ENCODE results near the gene CTXN1.
"Not testable (repeated sequence)": the region's sequence is repeated elsewhere in the genome, so short reads cannot be mapped to it uniquely, and the experiment has no call there.

The CTXN1 gene

GRCh38 chr19:7933411-7933810, 7.5 kb upstream of the CTXN1 start:
- Mint-ChIP-seq H3K36me3 (peaks cover 1% of the 10 kb centered on the region), H3K9me3 (ENCODE audit: low read depth) (no peaks in the 10 kb centered on the region), H3K4me1 (ENCODE audit: low read depth) (peaks cover 7% of the 10 kb centered on the region), H3K27ac (no peak overlapping the region), H3K27me3 (no peaks in the 10 kb centered on the region), H3K4me3 (no peak overlapping the region)

DNA sequence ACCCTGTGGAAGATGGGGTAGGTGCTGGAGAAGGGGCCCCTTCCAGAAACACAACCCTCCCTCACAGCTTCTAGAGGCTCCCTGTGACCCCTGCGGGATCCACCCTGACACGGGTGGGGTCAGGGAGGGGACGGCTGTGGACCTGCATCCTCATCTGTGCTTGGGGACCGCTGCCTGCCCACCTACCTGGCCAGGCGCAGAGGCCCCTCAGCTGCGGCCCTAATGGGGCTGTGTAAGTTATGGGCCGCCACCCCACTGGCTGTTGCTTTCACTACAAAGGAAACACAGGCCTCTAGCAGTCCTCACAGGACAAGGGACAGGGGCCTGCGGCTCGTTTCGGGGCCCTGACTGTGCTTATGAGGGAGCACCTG, 7.0 kb upstream of the CTXN1 start:
- peaks cover 9% of the 10 kb centered on the region for H3K4me1 Mint-ChIP-seq (ENCODE audit: low read depth)
- H3K36me3 Mint-ChIP-seq: peaks cover 3% of the 10 kb centered on the region
- H3K27ac Mint-ChIP-seq: no peak overlapping the region
- H3K27me3 Mint-ChIP-seq: no peaks in the 10 kb centered on the region
- no peaks in the 10 kb centered on the region for H3K9me3 Mint-ChIP-seq (ENCODE audit: low read depth)
- H3K4me3 Mint-ChIP-seq: no peak overlapping the region

DNA sequence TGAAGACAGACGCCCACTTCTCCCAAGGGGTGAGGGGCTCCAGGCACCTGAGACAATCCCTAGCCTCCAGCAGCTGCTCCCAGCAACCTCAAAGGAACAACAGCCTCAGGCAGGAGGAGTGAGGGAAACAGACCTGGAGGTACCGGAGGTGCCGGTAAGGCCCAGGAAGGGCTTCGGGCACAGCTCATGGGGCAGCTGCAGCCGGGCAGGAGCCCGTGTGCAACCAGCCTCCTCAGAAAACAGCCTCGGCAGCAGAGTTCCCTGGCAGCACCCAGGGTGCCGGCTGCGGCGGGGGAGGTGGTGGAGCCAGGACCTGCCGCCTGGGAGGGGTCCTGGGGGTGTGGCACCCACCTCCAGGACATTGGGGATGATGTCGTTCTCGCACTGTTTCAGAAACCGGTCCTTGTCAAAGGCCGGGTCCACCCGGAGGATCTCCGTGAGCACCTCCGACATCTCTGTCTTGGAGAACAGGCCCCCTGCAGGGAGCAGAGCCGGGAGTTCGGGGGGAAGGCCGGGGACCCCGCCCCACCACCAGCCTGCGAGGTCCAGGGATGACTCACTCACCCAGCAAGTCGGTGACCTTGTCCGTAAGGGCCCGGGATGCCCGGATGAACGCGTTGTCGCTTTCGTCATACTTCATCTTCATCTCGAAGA, 6.5 kb upstream of the CTXN1 start:
- Mint-ChIP-seq H3K9me3 (ENCODE audit: low read depth) (no peaks in the 10 kb centered on the region), H3K4me1 (ENCODE audit: low read depth) (peaks cover 9% of the 10 kb centered on the region), H3K27ac (no peak overlapping the region), H3K27me3 (no peaks in the 10 kb centered on the region), H3K36me3 (peaks cover 3% of the 10 kb centered on the region), H3K4me3 (no peak overlapping the region)

- Mint-ChIP-seq H3K4me1 (ENCODE audit: low read depth) (peaks cover 11% of the 10 kb centered on the region), H3K9me3 (ENCODE audit: low read depth) (no peaks in the 10 kb centered on the region), H3K36me3 (peaks cover 3% of the 10 kb centered on the region), H3K27me3 (no peaks in the 10 kb centered on the region), H3K4me3 (no peak overlapping the region), H3K27ac (no peak overlapping the region)
Measured at GRCh38 chr19:7931221-7932061, 5.5 kb upstream of the CTXN1 start.

DNA sequence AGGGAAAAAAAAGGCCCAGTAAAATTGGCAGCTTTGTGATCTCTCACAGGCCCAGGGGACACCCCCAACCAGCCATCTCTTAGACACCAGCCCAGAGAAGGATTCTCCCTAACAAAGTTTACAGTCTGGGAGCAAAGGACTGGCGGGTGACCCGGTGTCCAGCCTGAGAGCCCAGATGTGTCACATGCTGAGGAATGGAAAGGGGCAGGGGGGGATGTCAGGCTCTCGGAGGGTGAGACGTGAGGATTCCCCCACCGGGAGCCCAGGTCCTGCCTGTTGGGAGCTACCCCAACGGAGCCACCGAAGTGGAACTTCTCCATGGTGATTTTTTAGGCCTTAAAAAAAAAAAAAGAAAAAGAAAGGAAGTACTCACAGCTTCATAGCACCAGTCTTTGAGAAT, 4.8 kb upstream of the CTXN1 start:
- Mint-ChIP-seq H3K27ac (no peak overlapping the region), H3K27me3 (no peaks in the 10 kb centered on the region), H3K4me1 (ENCODE audit: low read depth) (peaks cover 14% of the 10 kb centered on the region), H3K4me3 (no peak overlapping the region), H3K9me3 (ENCODE audit: low read depth) (no peaks in the 10 kb centered on the region), H3K36me3 (peaks cover 3% of the 10 kb centered on the region)

- H3K4me3 Mint-ChIP-seq; H3K27me3 Mint-ChIP-seq; H3K27ac Mint-ChIP-seq; H3K36me3 Mint-ChIP-seq; H3K9me3 Mint-ChIP-seq (ENCODE audit: low read depth): not testable (repeated sequence)
- H3K4me1 Mint-ChIP-seq (ENCODE audit: low read depth): peaks cover 15% of the 10 kb centered on the region
Measured at GRCh38 chr19:7930030-7930429, 4.1 kb upstream of the CTXN1 start.

DNA sequence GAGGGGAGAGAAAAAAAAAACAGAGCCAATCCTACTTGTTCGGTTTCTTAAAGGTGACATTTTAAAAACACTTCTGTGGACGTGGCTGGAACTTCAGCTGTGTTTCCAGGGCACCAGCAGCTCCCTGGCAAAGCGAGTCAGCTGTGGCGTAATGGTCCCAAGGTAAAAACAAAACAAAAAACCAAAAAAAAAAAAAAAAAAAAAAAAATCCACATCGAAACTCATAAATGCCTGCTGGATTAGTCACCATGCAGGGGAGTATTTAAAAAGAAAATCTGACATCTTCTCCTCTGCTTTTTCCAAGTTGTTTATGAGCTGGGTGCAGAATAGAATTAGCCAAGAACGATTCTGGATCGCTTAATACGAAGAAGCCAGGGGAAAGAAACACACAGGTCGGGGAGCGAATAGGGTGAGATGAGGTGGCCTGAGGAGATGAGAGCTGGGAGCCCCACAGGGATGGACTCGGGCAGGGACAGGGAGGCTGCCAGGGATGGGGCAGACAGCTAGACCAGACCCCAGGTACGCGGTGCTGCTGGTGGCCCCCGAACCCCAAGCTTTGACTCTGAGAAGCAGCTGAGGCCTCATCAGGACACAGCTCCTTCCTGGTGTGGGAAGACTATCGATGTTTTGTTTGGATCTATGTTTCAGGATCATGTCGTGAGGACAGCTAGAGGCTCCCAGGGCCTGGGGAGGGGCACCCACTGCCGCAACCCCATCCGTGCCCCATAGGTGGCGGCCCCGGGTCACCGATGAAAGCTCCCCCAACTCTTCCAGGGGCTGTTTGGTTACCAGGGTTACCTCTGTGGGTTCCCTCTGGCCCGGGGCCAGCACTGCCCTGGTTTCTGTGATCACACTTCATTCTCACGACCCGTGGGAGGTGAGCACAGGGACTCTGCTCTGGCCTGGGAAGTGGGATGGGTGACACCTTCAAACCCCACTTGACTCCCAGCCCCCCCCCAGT, 3.1 kb upstream of the CTXN1 start:
- Mint-ChIP-seq H3K27me3 (no peaks in the 10 kb centered on the region), H3K9me3 (ENCODE audit: low read depth) (no peaks in the 10 kb centered on the region), H3K4me3 (peak overlapping the region; percentile 27), H3K4me1 (ENCODE audit: low read depth) (peaks cover 16% of the 10 kb centered on the region), H3K27ac (no peak overlapping the region), H3K36me3 (peaks cover 3% of the 10 kb centered on the region)

DNA sequence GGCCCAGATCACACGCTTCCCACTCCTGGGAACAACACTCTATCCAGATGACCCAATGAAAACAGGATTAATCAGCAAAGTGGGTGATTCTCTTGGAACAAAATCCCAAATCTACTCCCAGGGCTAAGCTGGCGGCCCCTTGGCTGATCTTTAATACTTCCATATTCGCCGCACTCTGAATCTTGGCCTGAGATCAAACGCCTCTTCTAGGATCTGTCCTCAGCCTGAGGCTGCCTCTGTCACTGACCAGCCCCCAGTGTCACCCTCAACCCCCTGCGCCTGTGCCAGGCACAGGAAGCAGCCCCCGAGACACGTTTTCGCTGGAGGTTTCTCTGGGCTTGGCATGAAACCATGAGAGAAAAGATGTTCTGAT, 2.4 kb upstream of the CTXN1 start:
- H3K36me3 Mint-ChIP-seq: peaks cover 3% of the 10 kb centered on the region
- H3K4me3 Mint-ChIP-seq: peak overlapping the region; percentile 4
- H3K27ac Mint-ChIP-seq: no peak overlapping the region
- H3K4me1 Mint-ChIP-seq (ENCODE audit: low read depth): peaks cover 16% of the 10 kb centered on the region
- no peaks in the 10 kb centered on the region for H3K27me3 Mint-ChIP-seq
- no peaks in the 10 kb centered on the region for H3K9me3 Mint-ChIP-seq (ENCODE audit: low read depth)

GRCh38 chr19:7927605-7928333, 1.8 kb upstream of the CTXN1 start:
- Mint-ChIP-seq H3K36me3 (peaks cover 3% of the 10 kb centered on the region), H3K4me3 (no peak overlapping the region), H3K27ac (no peak overlapping the region), H3K9me3 (ENCODE audit: low read depth) (no peaks in the 10 kb centered on the region), H3K27me3 (no peaks in the 10 kb centered on the region), H3K4me1 (ENCODE audit: low read depth) (peaks cover 16% of the 10 kb centered on the region)

DNA sequence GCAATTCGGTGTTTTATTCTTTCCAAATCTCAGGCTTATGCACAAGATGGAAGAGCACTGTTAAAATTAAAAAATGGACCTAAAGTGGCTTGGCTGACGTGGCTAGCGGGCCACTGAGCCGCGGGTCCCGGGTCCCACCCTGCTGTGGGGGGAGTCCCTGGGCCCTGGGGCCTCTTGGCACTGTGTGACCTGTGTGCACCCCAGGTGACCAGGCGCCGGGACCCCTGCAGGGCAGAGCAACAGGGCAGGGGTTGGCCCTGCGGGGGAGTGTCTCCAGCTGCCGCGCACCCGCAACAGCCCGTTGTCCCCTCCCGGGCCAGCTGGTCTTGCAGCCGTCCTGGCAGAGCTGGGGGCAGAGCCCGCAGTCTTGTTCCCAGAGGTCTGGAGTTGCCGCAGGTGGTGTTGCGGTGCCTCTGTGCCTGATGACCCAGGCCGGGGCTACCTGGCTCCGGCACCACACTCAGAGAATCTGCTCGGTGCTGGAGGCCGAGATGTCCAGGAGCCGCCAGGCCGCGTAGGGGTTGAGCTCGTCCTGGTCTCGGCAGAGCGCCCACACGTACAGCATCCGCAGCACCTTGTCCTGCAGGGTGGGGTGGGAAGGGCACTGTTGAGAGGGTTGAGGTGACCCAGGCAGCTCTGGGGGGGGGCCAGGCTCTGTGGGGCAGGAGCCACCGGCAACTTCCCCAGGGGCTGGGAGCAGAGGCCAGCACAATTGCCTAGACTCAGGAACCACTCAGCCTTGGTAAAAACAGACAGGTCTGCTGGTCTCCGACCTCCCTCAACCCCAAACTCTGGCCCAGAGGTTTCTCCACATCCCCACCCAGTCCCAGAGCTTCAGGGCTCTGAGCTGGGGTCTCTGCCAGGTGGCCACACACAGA, 1.0 kb upstream of the CTXN1 start:
- H3K9me3 Mint-ChIP-seq (ENCODE audit: low read depth): no peaks in the 10 kb centered on the region
- peak overlapping the region; percentile 71 for H3K4me3 Mint-ChIP-seq
- H3K27me3 Mint-ChIP-seq: no peaks in the 10 kb centered on the region
- no peak overlapping the region for H3K27ac Mint-ChIP-seq
- peaks cover 19% of the 10 kb centered on the region for H3K4me1 Mint-ChIP-seq (ENCODE audit: low read depth)
- peaks cover 3% of the 10 kb centered on the region for H3K36me3 Mint-ChIP-seq

- Mint-ChIP-seq H3K36me3 (peaks cover 3% of the 10 kb centered on the region), H3K27ac (no peak overlapping the region), H3K9me3 (ENCODE audit: low read depth) (no peaks in the 10 kb centered on the region), H3K27me3 (no peaks in the 10 kb centered on the region), H3K4me1 (ENCODE audit: low read depth) (peaks cover 23% of the 10 kb centered on the region), H3K4me3 (peak overlapping the region; percentile 78)
Measured at GRCh38 chr19:7925171-7925851, 624 bp downstream of the CTXN1 start.

- Mint-ChIP-seq H3K27ac (no peak overlapping the region), H3K36me3 (peaks cover 3% of the 10 kb centered on the region), H3K27me3 (peaks cover 2% of the 10 kb centered on the region), H3K4me1 (ENCODE audit: low read depth) (peaks cover 27% of the 10 kb centered on the region), H3K9me3 (ENCODE audit: low read depth) (no peaks in the 10 kb centered on the region), H3K4me3 (no peak overlapping the region)
Measured at GRCh38 chr19:7924651-7925170, 1.2 kb downstream of the CTXN1 start.

DNA sequence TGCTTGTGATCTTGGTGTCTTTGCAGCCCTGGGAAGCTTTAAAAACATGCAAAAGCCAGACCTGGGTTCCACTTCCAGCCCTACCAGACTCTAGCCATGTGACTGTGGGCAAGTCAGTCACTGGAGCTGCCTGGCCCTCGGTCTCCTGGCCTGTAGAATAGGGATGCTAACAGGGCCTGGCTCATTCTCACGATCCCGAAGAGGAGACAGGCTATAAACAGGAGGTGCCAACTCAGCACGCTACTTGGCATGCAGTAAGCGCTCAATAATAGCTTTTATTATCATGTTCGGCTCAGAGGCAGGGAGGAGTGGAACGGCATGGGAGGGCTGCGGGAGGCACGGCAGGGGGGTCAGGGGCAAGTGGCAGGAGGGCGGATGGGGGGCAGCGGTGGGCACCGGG, 1.7 kb downstream of the CTXN1 start:
- no peak overlapping the region for H3K27ac Mint-ChIP-seq

More for the DNA sequence above, 1.7 kb downstream of the CTXN1 start:
- Mint-ChIP-seq H3K9me3 (ENCODE audit: low read depth) (no peaks in the 10 kb centered on the region), H3K4me1 (ENCODE audit: low read depth) (peaks cover 30% of the 10 kb centered on the region), H3K4me3 (peak overlapping the region; percentile 68), H3K27me3 (peaks cover 3% of the 10 kb centered on the region), H3K36me3 (peaks cover 3% of the 10 kb centered on the region)
